ENCODE measurements around the gene AQR.

DNA sequence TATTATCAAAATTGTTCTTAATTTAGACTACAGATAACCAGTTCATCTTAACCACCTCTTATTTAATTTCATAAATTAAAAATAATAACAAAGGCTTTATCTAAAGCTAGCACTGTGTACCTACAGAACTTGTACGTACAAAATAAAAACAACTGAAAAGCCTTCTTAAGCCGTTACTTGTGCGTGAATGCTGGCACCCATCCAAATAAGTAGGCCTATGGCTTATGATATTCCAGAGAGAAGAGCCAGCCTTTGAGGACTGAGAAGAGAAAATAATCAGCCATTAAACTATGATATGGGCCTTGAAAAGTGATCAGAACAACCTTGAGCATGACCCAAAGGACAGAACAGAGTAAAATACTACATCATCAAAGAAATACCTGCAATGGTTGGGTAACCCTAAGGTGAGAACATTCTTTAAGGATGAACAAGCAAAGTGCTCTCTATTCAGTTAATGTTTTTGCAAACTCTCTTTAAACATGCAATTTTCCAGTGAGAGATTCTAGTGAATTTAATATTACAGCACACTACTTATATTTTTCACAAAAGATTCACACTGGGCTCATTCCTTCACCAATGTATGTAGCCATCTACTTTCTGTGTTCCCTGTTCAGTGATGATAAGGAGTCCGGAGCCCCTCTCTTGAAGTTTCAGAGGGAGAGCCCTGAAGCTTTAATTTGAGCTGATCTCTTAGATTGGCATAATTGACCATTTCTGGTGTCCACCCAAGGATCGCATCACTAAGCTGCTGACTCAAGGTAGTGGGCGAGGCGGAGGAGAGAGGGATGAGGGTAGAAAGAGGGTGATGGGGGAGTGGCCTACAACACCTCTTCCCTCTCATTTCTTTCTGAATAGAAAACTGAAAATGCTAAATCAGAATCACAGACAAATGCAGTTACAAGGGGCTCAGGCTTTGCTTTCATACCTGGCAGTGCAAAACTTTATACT is 166.5 kb downstream of the AQR start:
- TF ChIP-seq, protein P1, sequence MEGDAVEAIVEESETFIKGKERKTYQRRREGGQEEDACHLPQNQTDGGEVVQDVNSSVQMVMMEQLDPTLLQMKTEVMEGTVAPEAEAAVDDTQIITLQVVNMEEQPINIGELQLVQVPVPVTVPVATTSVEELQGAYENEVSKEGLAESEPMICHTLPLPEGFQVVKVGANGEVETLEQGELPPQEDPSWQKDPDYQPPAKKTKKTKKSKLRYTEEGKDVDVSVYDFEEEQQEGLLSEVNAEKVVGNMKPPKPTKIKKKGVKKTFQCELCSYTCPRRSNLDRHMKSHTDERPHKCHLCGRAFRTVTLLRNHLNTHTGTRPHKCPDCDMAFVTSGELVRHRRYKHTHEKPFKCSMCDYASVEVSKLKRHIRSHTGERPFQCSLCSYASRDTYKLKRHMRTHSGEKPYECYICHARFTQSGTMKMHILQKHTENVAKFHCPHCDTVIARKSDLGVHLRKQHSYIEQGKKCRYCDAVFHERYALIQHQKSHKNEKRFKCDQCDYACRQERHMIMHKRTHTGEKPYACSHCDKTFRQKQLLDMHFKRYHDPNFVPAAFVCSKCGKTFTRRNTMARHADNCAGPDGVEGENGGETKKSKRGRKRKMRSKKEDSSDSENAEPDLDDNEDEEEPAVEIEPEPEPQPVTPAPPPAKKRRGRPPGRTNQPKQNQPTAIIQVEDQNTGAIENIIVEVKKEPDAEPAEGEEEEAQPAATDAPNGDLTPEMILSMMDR (conservative IDR thresholded peaks at IDR 0.05; ENCODE audit: low read depth, low read length): no peak
- no peak for TF ChIP-seq EZH2 (IDR thresholded peaks at IDR 0.05; ENCODE audit: low read length, unreplicated experiment)
- TF ChIP-seq EZH2phosphoT487 (IDR thresholded peaks at IDR 0.05; ENCODE audit: borderline replicate concordance, low read length): no peak

Data from PC-3 (cell line).